ES-I3 (cell line): Measurements from ENCODE around the gene PDGFB.
"Not testable (repeated sequence)": the region's sequence is repeated elsewhere in the genome, so short reads cannot be mapped to it uniquely, and the experiment has no call there.

Source experiments
- H3K36me3 ChIP-seq: 2 replicates; pipeline ENCODE4 v1.6.1; 2013; ENCODE audit warnings: mild to moderate bottlenecking, low read length, control low read depth, moderate library complexity; ENCODE audit not compliant: insufficient read depth
- H3K4me1 ChIP-seq: 2 replicates; pipeline ENCODE4 v1.6.1; 2013; ENCODE audit warnings: mild to moderate bottlenecking, control low read depth, low read length; ENCODE audit not compliant: insufficient read depth
- H3K9ac ChIP-seq: 2 replicates; pipeline ENCODE4 v1.6.1; 2013; ENCODE audit warnings: low read depth, mild to moderate bottlenecking, low read length, moderate library complexity
- H3K9me3 ChIP-seq: 2 replicates; pipeline ENCODE4 v1.6.1; 2013; ENCODE audit warnings: mild to moderate bottlenecking, low read length, moderate library complexity; ENCODE audit not compliant: control insufficient read depth, insufficient read depth

The PDGFB gene

DNA sequence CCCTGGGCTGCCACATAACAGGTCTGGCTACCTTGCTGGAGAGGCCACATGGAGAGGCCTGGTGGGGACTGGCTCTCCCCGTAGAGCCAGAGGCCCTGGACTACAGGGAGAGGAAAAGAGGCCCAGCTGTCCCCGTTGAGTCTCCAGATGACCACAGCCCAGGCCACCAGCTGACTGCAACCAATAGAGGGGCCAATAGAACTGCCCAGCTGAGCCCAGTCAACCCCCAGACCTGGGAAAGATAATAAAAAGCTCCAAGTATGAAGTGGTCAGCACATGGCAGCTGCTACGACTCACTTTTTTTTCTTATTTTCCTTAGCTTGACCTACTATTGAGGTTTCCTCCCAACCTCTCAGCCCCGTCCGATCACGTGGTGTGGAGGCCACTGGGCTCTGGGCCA is 18.4 kb downstream of the PDGFB start:
- Histone ChIP-seq H3K4me1 (peaks cover 14% of the 10 kb centered on the region), H3K36me3 (peaks cover 13% of the 10 kb centered on the region), H3K9ac (no peak overlapping the region), H3K9me3 (no peaks in the 10 kb centered on the region)

DNA sequence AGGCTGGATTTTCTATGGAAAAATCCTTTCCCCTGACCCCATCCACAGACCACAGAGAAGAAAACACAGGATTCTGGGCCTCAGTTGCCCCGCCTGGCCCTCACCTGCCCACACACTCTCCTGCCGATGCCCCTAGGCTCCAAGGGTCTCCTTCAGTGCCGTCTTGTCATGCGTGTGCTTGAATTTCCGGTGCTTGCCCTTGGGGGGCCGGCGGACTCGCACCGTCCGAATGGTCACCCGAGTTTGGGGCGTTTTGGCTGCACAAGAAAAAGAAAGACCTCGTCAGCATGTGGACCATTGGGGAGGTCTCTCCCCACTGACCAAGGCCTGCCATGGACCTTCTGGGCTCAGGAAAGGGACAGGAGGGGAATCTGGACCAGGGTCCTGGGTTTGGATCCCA is 19.2 kb downstream of the PDGFB start:
- Histone ChIP-seq H3K9ac (no peak overlapping the region), H3K36me3 (peaks cover 9% of the 10 kb centered on the region; the same call in 1 of the 2 replicates), H3K4me1 (peaks cover 7% of the 10 kb centered on the region), H3K9me3 (no peaks in the 10 kb centered on the region)

DNA sequence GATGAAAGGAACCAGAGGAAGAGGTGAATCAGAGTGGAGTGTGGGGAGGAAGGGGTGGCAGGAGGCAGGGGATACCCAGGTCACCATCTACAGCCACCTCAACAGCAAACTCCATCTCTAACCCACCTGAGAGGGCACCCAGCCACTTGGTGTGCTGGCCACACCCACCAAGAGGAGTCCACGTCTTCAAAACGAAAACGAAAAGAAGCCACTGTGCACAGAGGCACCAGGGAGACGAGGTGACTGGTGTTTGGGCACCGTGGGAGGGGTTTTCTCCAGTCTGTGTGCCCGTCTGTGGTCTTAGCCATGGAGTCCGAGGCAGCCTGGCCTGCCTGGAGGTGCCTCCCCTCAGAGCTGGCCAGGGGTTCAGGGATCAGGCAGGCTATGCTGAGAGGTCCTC is 20.2 kb downstream of the PDGFB start:
- Histone ChIP-seq H3K36me3 (peaks cover 9% of the 10 kb centered on the region; the same call in 1 of the 2 replicates), H3K4me1 (peaks cover 4% of the 10 kb centered on the region), H3K9me3 (no peaks in the 10 kb centered on the region), H3K9ac (no peak overlapping the region)

DNA sequence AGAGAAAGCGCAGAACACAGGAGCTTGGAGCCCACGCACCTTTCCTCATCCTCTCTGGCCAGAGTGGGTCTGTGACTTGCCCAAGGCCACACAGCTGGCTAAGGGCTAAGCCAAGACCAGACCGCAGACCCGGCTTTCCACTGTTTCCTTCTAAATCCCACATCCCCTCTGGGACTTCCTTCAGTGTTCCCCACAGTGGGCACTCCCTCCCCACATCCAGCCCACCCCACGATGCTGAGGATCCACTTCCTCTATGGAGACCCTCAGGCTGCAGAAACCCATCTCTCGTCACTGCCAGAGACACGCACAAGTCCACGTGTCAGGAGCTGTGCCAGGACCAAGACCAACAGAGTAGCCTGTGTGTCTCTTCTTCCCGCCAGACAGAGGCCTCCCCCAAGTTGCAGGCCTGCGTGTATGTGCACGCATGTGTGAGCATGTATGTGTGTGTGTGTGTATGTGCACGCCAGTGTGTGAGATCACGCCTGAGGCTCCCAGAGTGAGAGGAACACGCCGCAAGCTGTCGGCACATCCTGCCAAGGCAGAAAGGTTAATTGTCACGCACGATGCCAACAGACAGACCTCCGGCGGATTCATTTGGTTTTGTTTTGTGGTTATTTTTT is 21.6 kb downstream of the PDGFB start:
- no peaks in the 10 kb centered on the region for H3K9me3 ChIP-seq
- H3K36me3 ChIP-seq: peaks cover 8% of the 10 kb centered on the region; the same call in 1 of the 2 replicates
- no peaks in the 10 kb centered on the region; the same call in 1 of the 2 replicates for H3K4me1 ChIP-seq
- no peak overlapping the region for H3K9ac ChIP-seq

DNA sequence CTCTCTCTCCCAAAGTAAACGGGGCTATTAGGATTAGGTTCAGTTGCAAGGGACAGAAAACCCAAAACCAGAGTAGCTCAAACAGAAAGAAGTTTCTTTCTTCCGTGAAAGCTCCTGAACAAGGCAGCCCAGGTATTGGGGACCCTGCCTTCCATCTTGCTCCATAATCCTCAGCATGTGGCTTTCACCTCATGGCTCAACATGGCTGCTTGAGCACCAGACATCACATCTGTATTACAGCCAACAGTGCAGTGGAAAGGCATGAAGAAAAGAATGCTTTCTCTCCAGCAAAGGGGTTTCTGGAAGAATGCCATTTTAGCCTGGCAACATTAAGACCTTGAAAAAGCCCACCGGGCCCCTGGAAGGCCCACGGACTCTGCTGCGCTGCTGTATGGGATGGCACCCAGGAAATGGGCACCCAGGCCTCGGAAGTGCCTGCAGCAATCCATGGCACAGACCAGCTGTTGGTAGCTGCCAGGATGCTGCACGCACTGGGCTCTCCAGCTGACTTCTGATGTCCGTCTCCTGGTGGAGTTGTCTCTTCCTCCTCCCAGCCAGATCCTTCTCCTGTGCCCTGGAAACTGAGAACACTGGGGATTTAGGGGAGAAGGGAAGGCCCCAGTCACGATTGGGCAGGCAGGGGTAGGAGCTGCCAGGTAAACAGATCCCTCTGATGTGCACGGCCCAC is 22.6 kb downstream of the PDGFB start:
- H3K36me3 ChIP-seq: peaks cover 3% of the 10 kb centered on the region; the same call in 1 of the 2 replicates
- no peaks in the 10 kb centered on the region; the same call in 1 of the 2 replicates for H3K4me1 ChIP-seq
- no peaks in the 10 kb centered on the region for H3K9me3 ChIP-seq
- no peak overlapping the region for H3K9ac ChIP-seq

DNA sequence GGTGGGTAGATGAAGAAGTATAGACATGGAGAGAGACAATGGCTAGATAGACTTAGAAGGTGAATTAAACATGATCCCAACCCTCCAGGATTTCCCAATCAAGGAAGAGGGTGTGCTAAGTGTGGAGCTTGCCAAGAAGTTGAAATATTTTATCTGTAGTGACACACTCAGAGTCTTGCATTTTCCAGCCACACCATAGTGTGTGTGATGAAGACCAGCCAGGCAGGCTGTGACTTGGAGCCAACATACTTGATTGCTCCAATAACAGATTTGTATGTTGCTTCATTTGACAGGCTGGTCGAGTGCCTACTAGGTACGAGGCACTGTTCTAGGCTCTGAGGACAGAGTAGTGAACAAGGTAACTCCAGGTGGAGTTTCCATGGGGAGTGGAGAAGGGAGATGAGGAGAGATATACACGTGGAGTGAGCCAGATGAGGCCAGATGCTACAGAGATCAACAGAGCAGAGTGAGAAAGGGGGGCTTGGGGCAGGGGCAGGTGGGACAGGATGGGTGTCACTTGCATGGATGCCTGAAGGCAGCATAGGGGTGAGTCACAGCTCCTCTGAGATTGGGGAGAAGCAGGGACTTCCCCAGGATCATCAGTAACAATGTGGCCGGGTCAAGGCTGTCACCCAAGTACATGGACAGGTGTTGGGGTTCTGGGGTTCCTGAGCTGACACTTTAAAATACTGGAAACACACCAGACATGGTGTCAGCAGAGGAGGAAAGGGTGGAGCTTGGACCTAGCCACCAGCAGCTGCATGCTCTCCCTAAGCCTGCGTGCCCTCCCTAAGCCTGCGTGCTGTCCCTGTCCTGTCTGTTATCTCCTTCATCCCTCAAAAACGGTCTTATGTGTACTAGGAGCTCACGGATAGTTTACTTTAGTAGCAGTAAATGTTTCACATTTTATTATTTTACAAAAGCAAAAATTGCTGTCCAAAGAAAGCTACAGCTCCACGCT is 23.6 kb downstream of the PDGFB start:
- H3K36me3 ChIP-seq: peaks cover 3% of the 10 kb centered on the region; the same call in 1 of the 2 replicates
- H3K9me3 ChIP-seq: no peaks in the 10 kb centered on the region
- peaks cover 4% of the 10 kb centered on the region; the same call in 1 of the 2 replicates for H3K4me1 ChIP-seq
- H3K9ac ChIP-seq: no peak overlapping the region

DNA sequence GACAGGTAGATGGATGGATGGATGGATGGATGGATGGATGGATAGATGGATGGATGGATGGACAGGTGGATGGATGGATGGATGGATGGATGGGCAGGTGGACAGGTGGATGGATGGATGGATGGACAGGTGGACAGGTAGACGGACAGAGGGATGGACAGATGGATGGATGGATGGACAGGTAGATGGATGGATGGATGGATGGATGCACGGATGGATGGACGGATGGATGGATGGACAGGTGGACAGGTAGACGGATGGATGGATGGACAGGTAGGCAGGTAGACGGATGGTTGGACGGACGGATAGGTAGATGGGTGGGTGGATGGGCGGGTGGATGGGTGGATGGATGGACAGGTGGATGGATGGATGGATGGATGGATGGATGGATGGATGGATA is 24.3 kb downstream of the PDGFB start:
- Histone ChIP-seq H3K36me3 (no peaks in the 10 kb centered on the region; the same call in 1 of the 2 replicates), H3K4me1 (peaks cover 11% of the 10 kb centered on the region), H3K9ac (no peak overlapping the region), H3K9me3 (no peaks in the 10 kb centered on the region)

DNA sequence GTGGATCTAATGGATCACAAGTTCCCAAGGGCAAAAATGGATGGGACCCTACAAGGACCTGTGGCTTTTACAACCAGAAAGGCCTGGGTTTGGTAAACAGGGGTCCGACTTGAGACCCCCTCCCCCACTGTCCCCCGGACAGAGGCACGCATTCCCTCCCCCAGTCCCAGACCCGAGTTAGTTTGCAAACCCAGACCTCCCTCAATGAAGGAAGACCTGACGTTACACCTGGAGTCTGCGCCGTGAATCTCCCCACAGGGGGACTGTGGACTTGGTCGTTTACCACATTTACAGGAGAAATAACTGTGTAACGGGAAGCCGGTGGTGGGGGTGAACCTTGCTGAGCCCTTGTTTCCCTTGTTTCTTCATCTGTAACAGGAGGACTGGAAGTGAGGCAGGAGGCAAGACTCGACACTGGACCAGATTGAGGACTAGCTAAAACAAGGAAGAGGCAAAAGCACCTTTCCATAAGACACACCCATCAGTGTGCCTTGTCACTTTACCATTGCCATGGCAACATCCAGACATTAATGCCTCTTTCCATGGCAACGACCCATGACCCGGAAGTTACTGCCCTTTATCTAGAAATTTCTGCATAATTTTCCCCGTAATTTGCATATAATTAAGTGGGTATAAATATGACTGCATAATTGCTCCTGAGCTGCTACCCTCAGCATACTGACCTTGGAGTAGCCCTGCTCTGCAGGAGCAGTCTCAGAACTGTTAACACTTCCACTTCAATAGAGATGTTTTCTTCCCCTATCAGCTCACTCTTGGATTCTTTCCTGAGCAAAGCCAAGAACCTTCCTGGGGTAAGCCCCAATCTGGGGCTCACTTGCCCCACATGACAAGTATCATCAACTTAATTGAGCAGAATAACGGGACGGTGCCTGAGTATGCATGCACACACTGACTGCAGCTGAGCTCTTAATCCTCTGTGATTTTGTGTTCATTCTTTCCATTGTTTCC is 25.4 kb downstream of the PDGFB start:
- H3K36me3 ChIP-seq: no peaks in the 10 kb centered on the region; the same call in 1 of the 2 replicates

DNA sequence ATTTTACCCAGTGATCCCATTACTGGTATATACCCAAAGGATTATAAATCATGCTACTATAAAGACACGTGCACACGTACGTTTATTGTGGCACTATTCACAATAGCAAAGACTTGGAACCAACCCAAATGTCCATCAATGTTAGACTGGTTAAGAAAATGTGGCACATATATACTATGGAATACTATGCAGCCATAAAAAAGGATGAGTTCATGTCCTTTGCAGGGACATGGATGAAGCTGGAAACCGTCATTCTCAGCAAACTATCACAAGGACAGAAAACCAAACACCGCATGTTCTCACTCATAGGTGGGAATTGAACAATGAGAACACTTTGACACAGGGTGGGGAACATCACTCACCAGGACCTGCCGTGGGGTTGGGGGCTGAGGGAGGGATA is 26.4 kb downstream of the PDGFB start:
- H3K9ac ChIP-seq, H3K36me3 ChIP-seq, H3K9me3 ChIP-seq: not testable (repeated sequence)
- H3K4me1 ChIP-seq: peaks cover 21% of the 10 kb centered on the region

More for the DNA sequence above, 25.4 kb downstream of the PDGFB start:
- Histone ChIP-seq H3K9me3 (no peaks in the 10 kb centered on the region), H3K4me1 (peaks cover 14% of the 10 kb centered on the region), H3K9ac (no peak overlapping the region)

DNA sequence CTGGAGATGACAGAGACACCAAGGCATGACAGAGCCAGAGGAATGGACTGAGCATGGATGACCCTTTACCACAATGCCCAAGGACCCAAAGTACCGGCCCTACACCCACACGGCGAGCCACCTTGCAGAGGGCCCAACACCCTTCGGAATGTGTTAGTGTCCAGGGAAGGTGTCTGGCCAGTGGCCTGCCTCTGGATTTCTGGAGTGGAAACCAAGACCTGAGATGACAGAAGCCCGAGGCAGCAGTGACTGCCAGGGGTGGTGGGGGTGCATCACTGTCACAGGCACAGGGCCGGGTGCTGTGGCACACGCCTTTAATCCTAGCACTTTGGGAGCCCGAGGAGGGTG is 28.7 kb downstream of the PDGFB start:
- no peak overlapping the region for H3K9ac ChIP-seq
- peaks cover 29% of the 10 kb centered on the region for H3K4me1 ChIP-seq
- H3K36me3 ChIP-seq: no peaks in the 10 kb centered on the region; the same call in 1 of the 2 replicates
- H3K9me3 ChIP-seq: no peaks in the 10 kb centered on the region

DNA sequence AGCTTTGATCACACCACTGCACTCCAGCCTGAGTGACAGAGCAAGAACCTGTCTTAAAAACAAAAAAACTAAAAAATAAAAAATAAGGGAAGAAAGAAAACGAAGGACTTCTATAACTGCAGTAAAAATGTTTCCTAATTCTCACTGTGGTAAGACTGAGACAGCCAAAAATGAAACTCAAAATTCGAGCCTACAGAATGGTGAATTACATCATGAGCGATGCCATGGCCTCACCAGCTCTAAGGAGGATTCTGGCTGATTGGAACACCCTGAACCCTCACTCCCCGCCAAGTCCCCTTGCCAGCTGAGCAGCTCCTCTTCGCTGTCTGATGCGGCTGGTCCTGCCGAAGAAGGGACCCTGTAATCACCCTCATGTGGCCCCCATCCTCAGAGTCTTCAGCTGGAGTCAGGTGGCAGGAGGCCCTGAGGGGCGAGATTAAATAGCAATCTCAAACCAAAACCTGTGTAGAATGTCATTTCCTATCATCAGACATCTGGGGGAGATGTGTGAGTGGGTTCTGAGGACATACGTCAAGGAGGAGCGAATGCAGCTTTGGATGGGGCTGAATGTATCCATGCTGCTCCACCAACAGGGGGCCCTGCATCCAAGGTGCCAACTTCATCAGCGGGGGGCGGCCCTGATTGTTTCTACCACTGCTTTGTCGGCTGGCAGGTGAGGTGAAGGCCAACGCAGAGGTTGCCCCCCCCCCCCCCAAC is 29.2 kb downstream of the PDGFB start:
- H3K36me3 ChIP-seq: peaks cover 3% of the 10 kb centered on the region; the same call in 1 of the 2 replicates
- H3K9ac ChIP-seq: no peak overlapping the region
- no peaks in the 10 kb centered on the region for H3K9me3 ChIP-seq
- peaks cover 29% of the 10 kb centered on the region for H3K4me1 ChIP-seq

DNA sequence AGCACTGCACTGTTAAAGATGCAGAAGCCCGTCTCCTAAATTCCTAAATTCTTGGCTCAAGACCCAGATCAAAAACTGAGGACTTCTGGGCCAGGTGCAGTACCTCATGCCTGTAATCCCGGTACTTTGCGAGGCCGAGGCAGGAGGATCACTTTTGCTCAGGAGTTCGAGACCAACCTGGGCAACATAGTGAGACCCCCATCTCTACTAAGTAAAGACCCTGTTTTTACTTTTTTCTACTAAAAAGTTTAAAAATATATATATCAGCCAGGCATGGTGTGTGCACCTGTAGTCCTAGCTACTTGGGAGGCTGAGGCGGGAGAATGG is 29.7 kb downstream of the PDGFB start:
- Histone ChIP-seq H3K36me3 (peaks cover 3% of the 10 kb centered on the region; the same call in 1 of the 2 replicates), H3K9ac (no peak overlapping the region), H3K9me3 (no peaks in the 10 kb centered on the region), H3K4me1 (peaks cover 29% of the 10 kb centered on the region)

DNA sequence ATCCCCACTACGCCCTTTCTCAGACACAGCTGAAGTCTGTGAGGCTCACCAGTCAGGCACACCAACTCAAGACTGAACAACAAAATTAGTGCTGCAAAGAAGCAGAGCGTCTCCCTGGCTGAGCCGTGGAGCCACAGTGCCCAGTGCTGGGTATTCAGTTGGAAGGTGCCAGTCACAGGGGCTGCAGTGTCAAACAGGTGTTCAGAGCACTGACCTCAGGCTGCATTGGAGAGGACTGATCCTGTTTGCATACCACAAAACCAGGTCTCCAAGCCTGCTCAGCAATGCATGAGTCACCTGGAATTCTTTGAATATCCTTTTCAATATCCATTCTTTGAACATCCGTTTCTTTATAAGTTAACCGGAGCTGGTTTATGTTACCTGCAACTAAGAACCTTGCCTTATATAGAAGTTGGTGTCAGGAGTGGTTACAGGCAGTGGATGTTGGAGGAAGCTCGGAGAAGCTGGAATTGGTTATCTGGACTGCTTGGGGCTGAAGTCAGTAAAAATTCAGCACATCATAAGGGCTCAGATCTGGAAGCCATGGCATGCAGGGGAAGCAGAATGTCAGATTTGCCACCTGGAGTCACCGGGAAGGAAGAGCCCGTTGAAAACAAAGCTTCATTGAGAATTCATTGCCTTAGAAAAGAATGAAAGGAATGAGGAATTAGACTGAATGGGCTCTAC is 30.3 kb downstream of the PDGFB start:
- Histone ChIP-seq H3K4me1 (peaks cover 29% of the 10 kb centered on the region), H3K36me3 (peaks cover 3% of the 10 kb centered on the region; the same call in 1 of the 2 replicates), H3K9ac (peak overlapping the region; percentile 59), H3K9me3 (no peaks in the 10 kb centered on the region)
